ENCODE results near the gene SLC9A7. TPM values are rescaled to one million over a fixed set of nuclear protein-coding genes. Genes with fewer than 3 reads are reported as not detected.

SLC9A7 gene
- total RNA-seq, 4 donors from 2014 or later: 0.63 to 9.0 (median 2.7) TPM

- no peak for DNase-seq (ENCODE audit: low spot score)
- no peak for TF ChIP-seq CTCF (IDR thresholded peaks at IDR 0.05)
- no peak for ATAC-seq (ENCODE audit: low FRiP score)
Measured at GRCh38 chrX:46715997-46716396, 42.9 kb downstream of the SLC9A7 start.

GRCh38 chrX:46715530-46715929 lies 43.4 kb downstream of the SLC9A7 start:
- no peak for ATAC-seq (ENCODE audit: low FRiP score)
- TF ChIP-seq CTCF (IDR thresholded peaks at IDR 0.05): no peak
- DNase-seq (ENCODE audit: low spot score): no peak

GRCh38 chrX:46713672-46714490 lies 45.0 kb downstream of the SLC9A7 start:
- ATAC-seq (ENCODE audit: low FRiP score): no peak
- TF ChIP-seq CTCF (IDR thresholded peaks at IDR 0.05): no peak
- DNase-seq (ENCODE audit: low spot score): no peak

- ATAC-seq (ENCODE audit: low FRiP score) (no peak), DNase-seq (ENCODE audit: low spot score) (no peak)
- no peak for TF ChIP-seq CTCF (IDR thresholded peaks at IDR 0.05)
Measured at GRCh38 chrX:46712764-46713163, 46.2 kb downstream of the SLC9A7 start.

- TF ChIP-seq CTCF (IDR thresholded peaks at IDR 0.05): no peak
- no peak for DNase-seq (ENCODE audit: low spot score)
- ATAC-seq (ENCODE audit: low FRiP score): no peak
Measured at GRCh38 chrX:46710927-46711623, 47.8 kb downstream of the SLC9A7 start.

GRCh38 chrX:46710425-46710824 lies 48.5 kb downstream of the SLC9A7 start:
- TF ChIP-seq CTCF (IDR thresholded peaks at IDR 0.05): no peak
- DNase-seq (ENCODE audit: low spot score) (no peak), ATAC-seq (ENCODE audit: low FRiP score) (no peak)

Measured in omental fat pad (tissue), 4 donors.